H54 (cell line): ENCODE results near the gene GPI.
"Not testable (repeated sequence)": the region's sequence is repeated elsewhere in the genome, so short reads cannot be mapped to it uniquely, and the experiment has no call there.

ENCODE experiments used
- DNase-seq: peaks from one replicate; pipeline ENCODE4 v3.0.0; 2011; ENCODE audit warnings: low spot score, mixed read lengths; ENCODE audit not compliant: insufficient read length
- FAIRE-seq: peaks from 3 replicates; lab custom pipeline; 2011; peaks lifted over from hg19 to GRCh38; lab: Jason Lieb, UNC
- POLR2A ChIP-seq: IDR thresholded peaks from 2 replicates; pipeline ENCODE4 v1.6.1; 2011; ENCODE audit warnings: low read depth, mild to moderate bottlenecking, low read length

The GPI gene

GRCh38 chr19:34387446-34387810, 22.4 kb downstream of the GPI start:
- FAIRE-seq (no peak), DNase-seq (no peak)
- no peak for TF ChIP-seq POLR2A

GRCh38 chr19:34388745-34389144, 23.7 kb downstream of the GPI start:
- DNase-seq, FAIRE-seq: not testable (repeated sequence)

- DNase-seq (no peak), FAIRE-seq (no peak)
- TF ChIP-seq POLR2A: no peak
Observed at GRCh38 chr19:34391813-34392212, 26.8 kb downstream of the GPI start.

GRCh38 chr19:34393031-34393430, 28.0 kb downstream of the GPI start:
- TF ChIP-seq POLR2A: no peak
- DNase-seq (no peak), FAIRE-seq (no peak)

DNA sequence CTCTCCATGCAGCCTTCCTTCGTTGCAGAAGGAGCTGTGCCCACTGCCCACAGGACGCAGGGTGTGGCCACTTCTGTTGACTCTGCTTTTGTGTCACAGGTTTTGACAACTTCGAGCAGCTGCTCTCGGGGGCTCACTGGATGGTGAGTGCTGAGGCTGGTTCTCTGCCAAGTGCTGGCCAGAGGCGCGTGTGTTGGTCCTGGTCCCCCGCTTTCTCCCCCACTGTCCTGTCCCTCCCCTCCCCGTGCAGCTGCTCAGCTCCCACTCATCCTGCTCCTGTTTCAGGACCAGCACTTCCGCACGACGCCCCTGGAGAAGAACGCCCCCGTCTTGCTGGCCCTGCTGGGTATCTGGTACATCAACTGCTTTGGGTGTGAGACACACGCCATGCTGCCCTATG, 28.6 kb downstream of the GPI start:
- FAIRE-seq (no peak), DNase-seq (no peak)
- TF ChIP-seq POLR2A: no peak

- DNase-seq: no peak
- no peak for FAIRE-seq
- no peak for TF ChIP-seq POLR2A
Observed at GRCh38 chr19:34397853-34398252, 32.9 kb downstream of the GPI start.

DNA sequence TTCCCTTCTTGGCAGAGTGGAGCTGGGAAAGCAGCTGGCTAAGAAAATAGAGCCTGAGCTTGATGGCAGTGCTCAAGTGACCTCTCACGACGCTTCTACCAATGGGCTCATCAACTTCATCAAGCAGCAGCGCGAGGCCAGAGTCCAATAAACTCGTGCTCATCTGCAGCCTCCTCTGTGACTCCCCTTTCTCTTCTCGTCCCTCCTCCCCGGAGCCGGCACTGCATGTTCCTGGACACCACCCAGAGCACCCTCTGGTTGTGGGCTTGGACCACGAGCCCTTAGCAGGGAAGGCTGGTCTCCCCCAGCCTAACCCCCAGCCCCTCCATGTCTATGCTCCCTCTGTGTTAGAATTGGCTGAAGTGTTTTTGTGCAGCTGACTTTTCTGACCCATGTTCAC, 34.9 kb downstream of the GPI start:
- FAIRE-seq (no peak), DNase-seq (no peak)
- TF ChIP-seq POLR2A: no peak

DNA sequence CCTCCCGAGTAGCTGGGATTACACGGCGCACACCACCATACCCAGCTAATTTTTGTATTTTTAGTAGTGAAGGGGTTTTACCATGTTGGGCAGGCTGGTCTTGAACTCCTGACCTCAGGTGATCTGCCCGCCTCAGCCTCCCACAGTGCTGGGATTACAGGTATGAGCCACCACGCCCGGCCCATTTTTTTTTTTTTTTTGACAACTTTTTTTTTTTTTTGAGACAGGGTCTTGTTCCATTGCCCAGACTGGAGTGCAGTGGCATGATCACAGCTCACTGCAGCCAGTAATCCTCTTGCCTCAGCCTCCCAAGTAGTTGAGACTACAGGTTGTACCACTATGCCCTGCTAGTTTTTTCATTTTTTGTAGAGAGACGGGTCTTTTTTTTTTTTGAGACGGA, 35.8 kb downstream of the GPI start:
- not testable (repeated sequence) for DNase-seq, FAIRE-seq

DNA sequence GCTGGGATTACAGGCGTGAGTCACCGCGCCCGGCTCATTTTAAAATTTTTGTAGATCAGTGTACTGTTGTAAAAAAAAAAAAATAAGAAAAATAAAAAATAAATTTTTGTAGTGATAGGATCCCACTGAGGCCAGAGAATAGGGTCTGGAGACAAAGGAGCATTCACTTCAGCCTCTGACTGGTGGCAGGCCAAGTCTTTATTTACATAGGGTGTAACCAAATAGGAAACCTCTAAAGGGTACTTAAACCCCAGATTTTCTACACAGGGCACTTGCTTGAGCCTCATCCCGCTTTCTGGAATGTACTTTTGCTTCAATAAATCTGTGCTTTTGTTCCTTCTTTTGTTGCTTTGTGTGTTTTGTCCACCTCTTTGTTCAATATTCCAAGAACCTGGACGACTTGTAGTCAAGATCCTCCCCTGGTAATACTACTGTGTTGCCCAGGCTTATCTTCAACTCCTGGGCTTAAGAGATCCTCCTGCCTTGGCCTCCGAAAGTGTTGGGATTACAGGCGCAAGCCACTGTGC, 37.1 kb downstream of the GPI start:
- FAIRE-seq: no peak
- no peak for DNase-seq
- no peak for TF ChIP-seq POLR2A

GRCh38 chr19:34403784-34404108, 38.8 kb downstream of the GPI start:
- no peak for DNase-seq
- FAIRE-seq: no peak
- no peak for TF ChIP-seq POLR2A

GRCh38 chr19:34404109-34404909, 39.3 kb downstream of the GPI start, which contains the start of gene PDCD2L:
Gene PDCD2L, plus strand, starts transcription at chr19:34404399. Its CDS starts 32 bp downstream, at chr19:34404431.
- FAIRE-seq: peak; percentile 72
- TF ChIP-seq POLR2A: peak; percentile 82
- DNase-seq: peak; percentile 98

DNA sequence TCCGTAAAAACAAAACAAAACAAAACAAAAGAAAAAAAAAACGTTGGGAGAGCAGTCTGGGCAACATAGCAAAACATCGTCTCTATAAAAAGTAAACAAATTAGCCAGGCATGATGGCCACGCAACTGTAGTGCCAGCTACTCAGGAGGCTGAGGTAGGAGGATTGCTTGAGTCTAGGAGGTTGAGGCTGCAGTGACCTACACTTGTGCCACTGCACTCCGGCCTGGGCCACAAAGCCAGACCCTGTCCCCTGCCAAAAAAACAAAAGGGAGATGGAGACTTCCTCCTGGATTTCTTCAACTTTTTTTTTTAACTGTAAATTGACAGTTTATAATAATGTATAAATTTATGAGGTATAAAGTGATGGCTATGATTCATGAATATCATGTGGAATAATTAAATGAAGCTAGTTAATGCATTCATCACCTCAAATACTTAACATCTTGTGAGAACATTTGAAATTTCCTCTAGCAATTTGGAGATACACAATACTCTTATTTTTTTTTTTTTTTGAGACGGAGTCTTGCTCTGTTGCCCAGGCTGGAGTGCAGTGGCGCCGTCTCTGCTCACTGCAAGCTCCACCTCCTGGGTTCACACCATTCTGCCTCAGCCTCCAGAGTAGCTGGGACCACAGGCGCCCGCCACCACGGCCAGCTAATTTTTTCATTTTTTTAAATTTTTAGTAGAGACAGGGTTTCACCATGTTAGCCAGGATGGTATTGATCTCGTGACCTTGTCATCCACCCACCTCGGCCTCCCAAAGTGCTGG, 41.1 kb downstream of the GPI start:
- DNase-seq (no peak), FAIRE-seq (no peak)
- no peak for TF ChIP-seq POLR2A

DNA sequence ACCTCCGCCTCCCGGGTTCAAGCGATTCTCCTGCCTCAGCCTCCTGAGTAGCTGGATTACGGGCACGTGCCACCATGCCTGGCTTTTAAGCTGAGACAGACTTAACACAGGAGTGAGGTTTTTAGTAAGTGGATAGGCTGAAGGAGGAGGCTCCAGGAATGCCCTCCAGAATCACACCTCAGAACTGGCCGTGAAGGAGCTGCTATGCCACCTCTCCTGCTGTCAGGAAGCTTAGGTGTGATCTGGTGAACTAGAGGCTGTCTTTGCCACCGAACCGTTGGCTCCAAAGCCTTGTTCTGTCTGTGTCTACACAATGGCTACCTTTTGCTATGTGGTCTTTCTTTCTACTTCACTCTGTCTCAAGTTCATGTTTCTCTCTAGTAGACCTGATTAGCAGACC, 43.4 kb downstream of the GPI start:
- DNase-seq (no peak), FAIRE-seq (no peak)
- no peak for TF ChIP-seq POLR2A
